ENCODE results near the gene PEX26.
A peak's percentile ranks its signal among the peaks of the same experiment; 100 is the strongest.

PEX26 gene

DNA sequence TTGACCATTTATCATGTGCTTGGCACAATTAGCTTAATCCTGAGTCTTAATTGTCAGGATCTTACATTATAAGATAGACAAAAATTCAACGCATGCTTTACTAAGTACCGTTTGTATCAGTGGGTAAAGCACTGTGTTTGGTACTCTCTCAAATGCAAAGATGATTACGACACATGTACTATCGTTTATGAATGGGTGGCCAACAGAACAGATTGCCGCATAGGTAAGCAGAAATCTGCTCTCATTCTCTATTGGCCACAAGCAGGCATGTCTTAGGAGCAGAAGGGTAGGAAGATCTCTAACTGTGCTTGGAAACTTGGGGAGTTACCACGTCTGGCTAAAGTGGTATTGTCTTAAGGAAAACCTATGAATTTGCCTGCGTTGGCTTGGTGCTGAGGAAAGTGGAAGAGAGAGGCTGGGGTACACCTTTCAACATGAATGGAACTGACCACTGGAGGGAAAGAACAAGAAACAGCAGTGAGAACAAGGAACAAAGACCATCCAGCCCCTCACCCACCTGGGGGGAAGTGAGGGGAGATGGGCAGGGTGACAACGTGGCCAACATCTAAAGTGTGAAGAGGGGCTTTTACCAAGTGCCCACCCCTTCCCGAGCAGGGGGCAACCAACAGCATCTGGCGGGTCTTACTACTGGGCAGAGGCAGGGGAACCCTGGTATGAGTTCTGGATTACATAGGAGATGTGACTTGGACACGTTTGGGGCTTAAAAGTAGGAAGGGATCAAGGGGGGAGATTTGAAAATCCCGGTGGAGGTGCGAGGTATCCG lies 31.8 kb downstream of the PEX26 start:
- TF ChIP-seq, protein P1, sequence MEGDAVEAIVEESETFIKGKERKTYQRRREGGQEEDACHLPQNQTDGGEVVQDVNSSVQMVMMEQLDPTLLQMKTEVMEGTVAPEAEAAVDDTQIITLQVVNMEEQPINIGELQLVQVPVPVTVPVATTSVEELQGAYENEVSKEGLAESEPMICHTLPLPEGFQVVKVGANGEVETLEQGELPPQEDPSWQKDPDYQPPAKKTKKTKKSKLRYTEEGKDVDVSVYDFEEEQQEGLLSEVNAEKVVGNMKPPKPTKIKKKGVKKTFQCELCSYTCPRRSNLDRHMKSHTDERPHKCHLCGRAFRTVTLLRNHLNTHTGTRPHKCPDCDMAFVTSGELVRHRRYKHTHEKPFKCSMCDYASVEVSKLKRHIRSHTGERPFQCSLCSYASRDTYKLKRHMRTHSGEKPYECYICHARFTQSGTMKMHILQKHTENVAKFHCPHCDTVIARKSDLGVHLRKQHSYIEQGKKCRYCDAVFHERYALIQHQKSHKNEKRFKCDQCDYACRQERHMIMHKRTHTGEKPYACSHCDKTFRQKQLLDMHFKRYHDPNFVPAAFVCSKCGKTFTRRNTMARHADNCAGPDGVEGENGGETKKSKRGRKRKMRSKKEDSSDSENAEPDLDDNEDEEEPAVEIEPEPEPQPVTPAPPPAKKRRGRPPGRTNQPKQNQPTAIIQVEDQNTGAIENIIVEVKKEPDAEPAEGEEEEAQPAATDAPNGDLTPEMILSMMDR (IDR thresholded peaks at IDR 0.05; ENCODE audit: low read length, missing control alignments) = no peak
- H3K4me3 ChIP-seq (replicated peaks; ENCODE audit: low read depth, low read length) = no peak overlapping the region
- DNase-seq (ENCODE audit: low read depth) = no peak

DNA sequence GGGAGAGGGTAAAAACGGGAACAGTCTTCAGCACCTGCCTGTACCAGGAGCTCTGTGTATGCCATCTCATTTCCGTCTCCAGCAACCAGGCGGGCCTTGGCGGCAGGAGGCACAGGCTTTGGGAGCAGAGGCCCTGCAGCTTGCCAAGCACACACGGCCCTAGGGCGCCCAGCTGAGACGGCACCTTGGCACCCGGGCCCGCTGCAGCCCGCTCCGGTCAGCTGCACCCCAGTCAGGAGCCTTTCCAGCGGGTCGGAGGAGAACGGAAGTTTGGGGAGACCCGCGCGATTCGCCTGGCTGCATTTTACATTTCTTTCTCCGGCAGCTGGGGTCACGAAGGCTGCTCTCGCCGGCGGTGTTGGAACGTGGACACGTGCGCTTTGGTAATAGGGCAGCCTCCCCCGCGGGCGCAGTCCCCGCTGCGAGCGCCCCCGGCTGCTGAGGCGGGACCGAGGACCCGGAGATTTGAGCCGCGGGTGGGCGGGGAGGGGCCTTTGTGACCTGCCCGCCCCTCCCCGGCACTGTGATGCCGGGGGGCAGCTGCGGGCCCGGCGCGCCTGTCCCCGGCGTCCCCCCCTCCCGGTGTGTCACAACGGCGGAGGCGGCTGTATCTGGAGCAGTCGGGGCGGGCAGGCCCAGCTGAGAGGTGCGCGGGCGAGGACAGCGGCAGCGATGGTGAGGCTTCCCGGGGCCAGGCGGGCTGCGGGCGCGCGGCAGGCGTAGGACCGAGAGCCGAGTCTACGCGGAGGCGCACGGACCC lies 32.6 kb downstream of the PEX26 start, which contains the start of gene TUBA8:
Gene TUBA8, plus strand, starts transcription at position 616 of the 760 bp plus-strand sequence. Its CDS starts 57 bp downstream, at position 673.
- TF ChIP-seq, protein P1 (IDR thresholded peaks at IDR 0.05; ENCODE audit: low read length, missing control alignments) = no peak
- peak; percentile 15 for DNase-seq (ENCODE audit: low read depth)

DNA sequence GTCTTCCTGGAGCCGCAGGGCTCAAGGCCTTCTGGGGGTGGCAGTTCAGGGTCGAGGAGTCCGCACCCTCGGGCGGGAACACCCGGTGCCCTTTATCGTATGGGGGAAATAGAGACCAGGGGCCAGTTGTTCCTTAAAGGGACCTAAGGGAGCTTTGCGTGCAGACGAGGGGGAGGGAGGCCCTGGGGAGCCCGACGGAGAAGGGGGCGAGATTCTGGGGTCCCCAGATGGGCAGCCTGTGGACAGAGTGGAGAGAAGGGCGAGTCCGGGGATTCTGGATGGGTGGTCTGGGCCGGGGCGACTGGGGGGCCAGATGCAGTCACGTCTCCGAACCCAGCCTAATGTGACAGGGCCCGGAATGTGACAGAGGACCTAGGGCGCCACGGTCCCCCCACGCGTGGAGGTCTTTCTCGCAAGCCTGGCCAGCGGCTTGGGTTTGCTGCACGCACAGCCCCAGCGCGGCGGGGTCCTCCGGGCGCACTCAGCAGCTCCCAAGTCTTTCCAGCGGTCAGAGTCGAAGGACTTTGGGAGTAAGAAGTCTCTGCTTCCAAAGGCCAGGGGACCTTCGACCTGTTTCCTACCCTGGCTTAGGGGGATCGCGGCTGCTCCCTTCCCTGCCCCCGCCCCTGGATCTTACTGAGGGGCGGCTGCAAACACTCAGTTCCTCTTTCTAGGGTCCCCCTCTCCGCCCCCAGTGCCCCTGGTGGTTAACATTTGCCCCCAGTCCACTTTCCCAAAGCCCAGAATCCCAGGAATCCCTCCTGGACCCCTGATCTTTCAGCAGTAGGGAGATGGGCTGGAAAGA lies 33.4 kb downstream of the PEX26 start:
- TF ChIP-seq, protein P1 (IDR thresholded peaks at IDR 0.05; ENCODE audit: low read length, missing control alignments) = no peak
- H3K4me3 ChIP-seq (replicated peaks; ENCODE audit: low read depth, low read length) = peak overlapping the region; percentile 40
- no peak for DNase-seq (ENCODE audit: low read depth)

More for the DNA sequence above, 32.6 kb downstream of the PEX26 start, which contains the start of gene TUBA8:
- H3K4me3 ChIP-seq (replicated peaks; ENCODE audit: low read depth, low read length) = peak within 1 kb of the TSS; percentile 40

DNA sequence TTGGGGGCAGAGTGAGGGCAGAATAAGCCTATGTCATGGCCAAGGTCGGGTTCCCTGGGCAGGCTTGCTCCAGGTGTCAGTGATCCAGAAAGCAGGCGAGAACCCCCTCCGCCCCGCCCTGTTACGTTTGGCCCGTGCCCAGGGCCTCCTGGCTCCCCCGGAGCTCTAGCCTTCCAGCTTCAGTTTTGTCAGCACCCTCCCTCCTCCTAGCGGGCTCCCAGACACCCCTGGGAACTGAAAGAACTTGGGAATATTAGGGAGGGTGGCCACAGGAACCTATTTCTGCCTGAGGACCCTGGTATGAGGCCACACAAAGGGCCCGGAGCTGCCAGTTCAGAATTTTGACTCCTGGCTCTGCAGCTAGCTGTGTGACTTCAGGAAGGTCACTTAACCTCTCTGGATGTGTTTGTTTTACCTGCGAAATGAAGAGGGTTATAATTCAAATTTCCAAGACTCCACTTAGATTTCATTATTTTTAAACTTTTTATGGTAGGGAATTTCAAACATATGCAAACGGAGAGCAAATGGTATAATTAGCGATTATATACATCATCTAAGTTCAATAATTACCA lies 34.1 kb downstream of the PEX26 start:
- no peak for DNase-seq (ENCODE audit: low read depth)
- TF ChIP-seq, protein P1 (IDR thresholded peaks at IDR 0.05; ENCODE audit: low read length, missing control alignments) = no peak
- H3K4me3 ChIP-seq (replicated peaks; ENCODE audit: low read depth, low read length) = no peak overlapping the region

DNA sequence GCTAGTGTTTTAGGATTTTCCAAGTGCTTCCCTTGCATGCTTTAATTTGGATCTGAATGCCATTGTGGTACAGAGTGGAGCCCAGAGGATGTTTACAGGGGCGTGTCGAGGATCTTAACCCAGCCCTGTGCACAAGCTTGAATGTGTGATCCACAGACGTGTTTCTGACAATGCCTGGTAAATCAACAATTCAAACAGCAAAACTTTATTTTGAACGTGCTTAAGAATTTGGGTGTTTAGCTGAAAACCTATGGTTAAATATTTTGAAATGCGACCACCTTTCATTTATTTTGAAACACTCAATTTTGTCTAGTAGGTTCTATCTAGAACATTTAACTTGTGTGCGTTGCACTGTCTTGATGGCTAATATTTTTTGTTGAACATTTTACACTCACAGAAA lies 34.6 kb downstream of the PEX26 start:
- DNase-seq (ENCODE audit: low read depth) = no peak
- TF ChIP-seq, protein P1 (IDR thresholded peaks at IDR 0.05; ENCODE audit: low read length, missing control alignments) = no peak

DNA sequence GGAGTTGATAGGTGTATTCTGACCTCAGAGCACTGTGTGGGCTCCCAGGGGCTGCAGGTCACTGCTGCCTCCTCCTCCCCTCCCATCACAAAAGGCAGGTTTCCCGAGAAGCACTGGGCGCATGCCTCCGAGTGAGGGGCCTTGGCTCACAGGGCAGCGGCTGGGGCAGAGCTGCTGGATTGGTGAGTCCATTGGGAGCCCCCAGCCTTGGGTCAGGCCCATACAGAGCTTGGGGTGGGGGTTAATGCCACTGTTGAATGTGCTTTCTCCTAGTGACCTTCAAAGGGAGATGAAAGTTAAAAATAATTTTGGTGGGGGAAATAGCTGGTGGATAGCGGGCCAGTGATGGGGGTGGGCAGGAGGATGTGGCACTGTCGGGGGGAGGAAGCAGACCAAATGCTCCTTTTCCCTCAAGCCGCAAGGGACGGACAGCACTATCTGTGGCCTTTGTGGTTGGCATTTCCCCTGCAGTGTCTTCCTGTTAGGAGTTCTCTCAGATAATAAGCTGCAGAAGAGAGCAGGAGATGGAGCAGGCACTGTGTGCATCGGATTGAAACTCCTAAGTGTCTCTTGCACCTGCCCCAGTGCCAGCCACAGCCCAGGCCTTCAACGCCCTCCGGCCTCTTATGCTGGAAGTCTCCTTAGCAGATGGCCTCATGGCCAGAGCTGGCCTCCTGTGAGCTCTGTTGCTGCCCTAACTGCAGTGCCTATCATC lies 36.0 kb downstream of the PEX26 start:
- TF ChIP-seq, protein P1 (IDR thresholded peaks at IDR 0.05; ENCODE audit: low read length, missing control alignments) = no peak
- no peak for DNase-seq (ENCODE audit: low read depth)
- H3K4me3 ChIP-seq (replicated peaks; ENCODE audit: low read depth, low read length) = no peak overlapping the region

More for the DNA sequence above, 34.6 kb downstream of the PEX26 start:
- H3K4me3 ChIP-seq (replicated peaks; ENCODE audit: low read depth, low read length) = no peak overlapping the region

Data from fibroblast of pulmonary artery (primary cell).